ENCODE data around the gene HACE1.
"Not testable (repeated sequence)": the region's sequence is repeated elsewhere in the genome, so short reads cannot be mapped to it uniquely, and the experiment has no call there.

HACE1 gene, protein sequence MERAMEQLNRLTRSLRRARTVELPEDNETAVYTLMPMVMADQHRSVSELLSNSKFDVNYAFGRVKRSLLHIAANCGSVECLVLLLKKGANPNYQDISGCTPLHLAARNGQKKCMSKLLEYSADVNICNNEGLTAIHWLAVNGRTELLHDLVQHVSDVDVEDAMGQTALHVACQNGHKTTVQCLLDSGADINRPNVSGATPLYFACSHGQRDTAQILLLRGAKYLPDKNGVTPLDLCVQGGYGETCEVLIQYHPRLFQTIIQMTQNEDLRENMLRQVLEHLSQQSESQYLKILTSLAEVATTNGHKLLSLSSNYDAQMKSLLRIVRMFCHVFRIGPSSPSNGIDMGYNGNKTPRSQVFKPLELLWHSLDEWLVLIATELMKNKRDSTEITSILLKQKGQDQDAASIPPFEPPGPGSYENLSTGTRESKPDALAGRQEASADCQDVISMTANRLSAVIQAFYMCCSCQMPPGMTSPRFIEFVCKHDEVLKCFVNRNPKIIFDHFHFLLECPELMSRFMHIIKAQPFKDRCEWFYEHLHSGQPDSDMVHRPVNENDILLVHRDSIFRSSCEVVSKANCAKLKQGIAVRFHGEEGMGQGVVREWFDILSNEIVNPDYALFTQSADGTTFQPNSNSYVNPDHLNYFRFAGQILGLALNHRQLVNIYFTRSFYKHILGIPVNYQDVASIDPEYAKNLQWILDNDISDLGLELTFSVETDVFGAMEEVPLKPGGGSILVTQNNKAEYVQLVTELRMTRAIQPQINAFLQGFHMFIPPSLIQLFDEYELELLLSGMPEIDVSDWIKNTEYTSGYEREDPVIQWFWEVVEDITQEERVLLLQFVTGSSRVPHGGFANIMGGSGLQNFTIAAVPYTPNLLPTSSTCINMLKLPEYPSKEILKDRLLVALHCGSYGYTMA

GRCh38 chr6:104859225-104860146 is at the start of gene HACE1:
Gene HACE1 (minus strand): TSS chr6:104859919. CDS start chr6:104859642, 277 bp downstream.
- DNase-seq (ENCODE audit: low spot score): peak; percentile 93

DNA sequence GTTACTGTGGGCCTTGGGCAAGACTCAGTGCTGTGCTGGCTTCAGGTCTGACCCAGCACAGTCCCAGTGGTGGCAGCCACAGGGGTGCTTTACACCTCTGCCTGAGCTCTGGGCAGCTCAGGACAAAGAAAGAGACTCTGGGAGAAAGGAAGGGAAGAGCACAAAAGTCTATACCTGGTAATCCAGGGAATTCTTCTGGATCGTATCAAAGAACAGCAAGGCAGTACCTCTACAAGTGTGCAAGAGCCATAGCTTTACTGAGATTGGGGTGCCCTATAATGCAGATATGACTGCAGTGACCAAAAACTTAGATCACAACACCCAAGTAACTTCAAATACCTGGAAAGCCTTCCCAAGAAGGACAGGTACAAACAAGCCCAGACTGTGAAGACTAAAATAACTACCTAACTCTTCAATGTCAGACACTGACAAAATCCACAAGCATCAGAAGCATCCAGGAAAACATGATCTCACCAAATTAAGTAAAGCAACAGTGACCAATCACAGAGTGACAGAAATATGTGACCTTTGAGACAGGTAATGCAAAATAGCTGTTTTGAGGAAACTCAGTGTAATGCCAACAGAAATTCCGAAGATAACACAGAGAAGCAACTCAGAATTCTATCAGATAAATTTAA is 49.3 kb upstream of the HACE1 start:
- DNase-seq (ENCODE audit: low spot score): no peak

DNA sequence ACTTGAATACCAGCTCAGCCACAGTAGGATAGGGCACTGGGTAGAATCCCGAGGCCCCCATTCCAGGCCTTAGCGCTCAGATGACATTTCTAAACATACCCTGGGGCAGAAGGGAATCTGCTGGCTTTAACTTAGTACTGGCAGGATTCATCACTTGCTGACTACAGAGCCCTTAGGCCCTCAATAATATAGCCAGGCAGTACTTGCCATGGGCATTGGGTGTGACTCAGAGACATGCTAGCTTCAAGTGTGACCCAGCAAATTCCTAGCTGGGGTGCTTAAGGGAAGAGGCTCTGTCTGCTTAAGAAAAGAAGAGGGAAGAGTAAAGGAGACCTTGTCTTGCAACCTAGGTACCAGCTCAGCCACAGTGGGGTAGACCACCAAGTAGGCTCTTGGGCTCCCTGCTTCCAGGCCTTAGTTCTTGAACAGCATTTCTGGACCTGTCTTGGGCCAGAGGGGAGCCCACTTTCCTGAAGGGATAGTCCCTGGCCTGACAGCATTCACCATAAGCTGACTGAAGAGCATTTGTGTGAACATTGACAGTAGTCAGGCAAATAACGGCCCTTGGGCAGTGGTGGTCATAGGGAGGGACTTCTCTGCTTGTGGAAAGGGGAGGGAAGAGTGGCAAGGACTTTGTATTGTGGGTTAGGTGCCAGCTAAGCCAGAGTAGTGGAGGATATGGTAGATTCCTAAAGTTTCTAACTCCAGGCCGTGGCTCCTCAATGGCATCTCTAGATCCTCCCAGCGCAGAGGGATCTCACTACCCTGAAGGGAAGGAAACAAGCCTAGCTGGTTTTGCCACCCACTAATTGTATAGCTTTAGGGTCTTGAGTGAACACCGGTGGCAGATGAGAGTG is 48.5 kb upstream of the HACE1 start:
- peak; percentile 16 for DNase-seq (ENCODE audit: low spot score)

- DNase-seq (ENCODE audit: low spot score): not testable (repeated sequence)
Measured at GRCh38 chr6:104898893-104899292, 39.2 kb upstream of the HACE1 start.

- peak; percentile 16 for DNase-seq (ENCODE audit: low spot score)
Measured at GRCh38 chr6:104896914-104897313, 37.2 kb upstream of the HACE1 start.

- DNase-seq (ENCODE audit: low spot score): no peak
Measured at GRCh38 chr6:104888066-104888465, 28.3 kb upstream of the HACE1 start.

- peak; percentile 44 for DNase-seq (ENCODE audit: low spot score)
Measured at GRCh38 chr6:104887350-104887749, 27.6 kb upstream of the HACE1 start.

GRCh38 chr6:104885518-104886043 is 25.9 kb upstream of the HACE1 start:
- no peak for DNase-seq (ENCODE audit: low spot score)

- DNase-seq (ENCODE audit: low spot score): no peak
Measured at GRCh38 chr6:104884867-104885517, 25.3 kb upstream of the HACE1 start.

DNA sequence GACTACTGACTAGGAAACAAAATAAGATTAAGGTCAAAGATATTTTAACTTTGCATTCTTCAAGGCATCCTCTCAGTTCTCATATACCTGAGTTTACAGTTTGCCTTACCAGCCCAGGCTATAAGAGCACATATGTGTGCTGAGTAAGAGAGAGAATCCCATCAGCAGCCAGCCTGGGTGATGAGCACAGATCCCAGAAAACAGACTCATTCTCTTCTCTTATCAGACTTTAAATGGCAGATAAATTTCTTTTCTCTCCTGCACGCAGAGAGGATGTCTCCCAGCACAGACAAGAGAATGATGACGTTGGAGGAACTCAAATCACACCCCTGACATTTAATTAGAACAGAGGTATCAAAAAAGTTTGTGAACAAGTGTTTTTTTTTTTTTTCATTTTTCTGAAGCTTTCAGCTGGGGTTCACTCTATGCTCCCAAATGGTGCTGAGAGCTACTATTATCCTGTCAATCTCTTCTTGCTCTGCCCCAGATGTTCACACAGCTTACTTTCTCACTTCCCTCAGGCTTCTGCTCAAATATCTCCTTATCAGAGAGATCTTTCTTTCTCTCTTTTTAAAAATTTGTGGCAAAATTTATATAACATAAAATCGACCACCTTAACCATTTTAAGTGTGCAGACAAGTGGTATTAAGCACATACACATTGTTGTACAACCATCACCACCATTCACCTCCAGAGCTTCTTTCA is 22.4 kb upstream of the HACE1 start:
- DNase-seq (ENCODE audit: low spot score): no peak

- no peak for DNase-seq (ENCODE audit: low spot score)
Measured at GRCh38 chr6:104862456-104862855, 2.7 kb upstream of the HACE1 start.

- DNase-seq (ENCODE audit: low spot score): no peak
Measured at GRCh38 chr6:104860221-104860620, 502 bp upstream of the HACE1 start.

DNA sequence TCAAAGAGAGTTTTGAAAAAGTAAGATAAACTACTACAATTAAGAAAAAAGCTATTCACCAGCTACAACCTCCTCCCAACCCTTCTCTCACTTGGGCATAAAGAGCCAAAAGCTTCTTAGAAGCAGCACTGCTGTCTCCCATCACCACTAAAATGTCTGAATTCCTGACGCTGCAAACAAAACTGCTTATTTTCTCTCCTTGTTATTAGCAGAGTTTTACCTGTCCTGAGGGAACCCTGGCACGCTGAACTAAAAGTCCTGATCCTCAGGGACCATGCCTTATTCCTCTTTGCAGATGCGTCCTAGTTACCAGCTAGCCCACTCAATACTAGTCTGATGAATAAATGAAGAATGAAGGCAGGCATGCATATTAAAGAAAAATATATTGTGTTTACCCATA is 1.1 kb downstream of the HACE1 start:
- DNase-seq (ENCODE audit: low spot score): peak; percentile 17

GRCh38 chr6:104855507-104855906 is 4.2 kb downstream of the HACE1 start:
- peak; percentile 35 for DNase-seq (ENCODE audit: low spot score)

DNA sequence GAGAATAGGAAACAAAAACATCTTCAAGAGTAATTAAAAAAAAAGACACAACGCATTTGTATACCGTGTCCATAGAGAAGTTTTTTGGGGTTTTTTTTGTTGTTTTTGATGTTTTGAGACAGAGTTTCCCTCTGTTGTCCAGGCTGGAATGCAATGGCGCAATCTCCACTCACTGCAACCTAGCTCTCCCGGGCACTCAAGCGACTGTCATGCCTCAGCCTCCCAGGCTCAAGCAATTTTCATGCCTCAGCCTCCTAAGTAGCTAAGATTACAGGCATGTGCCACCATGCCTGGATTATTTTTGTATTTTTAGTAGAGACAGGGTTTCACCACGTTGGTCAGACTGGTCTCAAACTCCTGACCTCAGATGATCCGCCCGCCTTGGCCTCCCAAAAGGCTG is 12.0 kb downstream of the HACE1 start:
- not testable (repeated sequence) for DNase-seq (ENCODE audit: low spot score)

- no peak for DNase-seq (ENCODE audit: low spot score)
Measured at GRCh38 chr6:104843229-104843628, 16.5 kb downstream of the HACE1 start.

- no peak for DNase-seq (ENCODE audit: low spot score)
Measured at GRCh38 chr6:104837158-104837557, 22.6 kb downstream of the HACE1 start.

- DNase-seq (ENCODE audit: low spot score): not testable (repeated sequence)
Measured at GRCh38 chr6:104836479-104837020, 23.2 kb downstream of the HACE1 start.

DNA sequence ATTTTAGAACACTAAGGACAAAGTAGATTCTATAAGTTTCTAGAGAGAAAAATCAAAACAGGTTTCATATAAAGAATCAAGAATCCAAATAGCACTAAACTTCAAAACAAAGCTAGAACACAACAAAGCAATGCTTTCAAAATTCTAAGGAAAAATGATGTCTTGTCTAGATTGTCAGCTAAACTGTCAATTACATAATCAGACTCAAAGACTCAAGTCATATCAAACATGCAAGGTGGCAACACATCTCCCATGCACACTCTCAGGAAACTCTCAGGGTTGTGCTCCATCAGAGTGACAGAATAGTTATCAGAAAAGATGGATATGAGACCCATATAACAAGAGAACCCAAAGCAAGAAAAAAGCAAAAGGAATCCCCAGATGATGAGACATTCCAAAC is 23.9 kb downstream of the HACE1 start:
- DNase-seq (ENCODE audit: low spot score): no peak

Measured in RKO (cell line).